ES-I3 (cell line): ENCODE results near the gene FXR2.

Source experiments
- H3K36me3 ChIP-seq: 2 replicates; pipeline ENCODE4 v1.6.1; 2013; ENCODE audit warnings: mild to moderate bottlenecking, low read length, control low read depth, moderate library complexity; ENCODE audit not compliant: insufficient read depth
- H3K4me1 ChIP-seq: 2 replicates; pipeline ENCODE4 v1.6.1; 2013; ENCODE audit warnings: mild to moderate bottlenecking, control low read depth, low read length; ENCODE audit not compliant: insufficient read depth
- H3K9ac ChIP-seq: 2 replicates; pipeline ENCODE4 v1.6.1; 2013; ENCODE audit warnings: low read depth, mild to moderate bottlenecking, low read length, moderate library complexity
- H3K9me3 ChIP-seq: 2 replicates; pipeline ENCODE4 v1.6.1; 2013; ENCODE audit warnings: mild to moderate bottlenecking, low read length, moderate library complexity; ENCODE audit not compliant: control insufficient read depth, insufficient read depth

Gene FXR2

GRCh38 chr17:7575959-7576358 lies 38.7 kb downstream of the FXR2 start:
- peaks cover 21% of the 10 kb centered on the region for H3K4me1 ChIP-seq
- H3K9ac ChIP-seq: no peak overlapping the region
- peaks cover 47% of the 10 kb centered on the region for H3K36me3 ChIP-seq

GRCh38 chr17:7575481-7575883 lies 39.2 kb downstream of the FXR2 start:
- Histone ChIP-seq H3K36me3 (peaks cover 50% of the 10 kb centered on the region), H3K4me1 (peaks cover 17% of the 10 kb centered on the region), H3K9me3 (no peaks in the 10 kb centered on the region), H3K9ac (no peak overlapping the region)

More at GRCh38 chr17:7575959-7576358, 38.7 kb downstream of the FXR2 start:
- H3K9me3 ChIP-seq: no peaks in the 10 kb centered on the region

- Histone ChIP-seq H3K36me3 (peaks cover 50% of the 10 kb centered on the region), H3K9me3 (no peaks in the 10 kb centered on the region), H3K4me1 (peaks cover 17% of the 10 kb centered on the region), H3K9ac (peak overlapping the region; percentile 93)
Observed at GRCh38 chr17:7574176-7574953, 40.3 kb downstream of the FXR2 start.

GRCh38 chr17:7573324-7574080 lies 41.2 kb downstream of the FXR2 start:
- peaks cover 11% of the 10 kb centered on the region for H3K4me1 ChIP-seq
- peaks cover 50% of the 10 kb centered on the region for H3K36me3 ChIP-seq
- no peaks in the 10 kb centered on the region for H3K9me3 ChIP-seq
- H3K9ac ChIP-seq: peak overlapping the region; percentile 93

GRCh38 chr17:7572588-7573323 lies 41.9 kb downstream of the FXR2 start:
- Histone ChIP-seq H3K4me1 (peaks cover 11% of the 10 kb centered on the region), H3K36me3 (peaks cover 47% of the 10 kb centered on the region), H3K9ac (peak overlapping the region; percentile 93), H3K9me3 (no peaks in the 10 kb centered on the region)

- H3K9me3 ChIP-seq: no peaks in the 10 kb centered on the region
- H3K9ac ChIP-seq: peak overlapping the region; percentile 57
- peaks cover 11% of the 10 kb centered on the region for H3K4me1 ChIP-seq
- peaks cover 42% of the 10 kb centered on the region for H3K36me3 ChIP-seq
Observed at GRCh38 chr17:7572338-7572587, 42.4 kb downstream of the FXR2 start.

- H3K9me3 ChIP-seq: no peaks in the 10 kb centered on the region
- peaks cover 11% of the 10 kb centered on the region for H3K4me1 ChIP-seq
- peaks cover 33% of the 10 kb centered on the region for H3K36me3 ChIP-seq
- no peak overlapping the region for H3K9ac ChIP-seq
Observed at GRCh38 chr17:7570351-7570750, 44.3 kb downstream of the FXR2 start.

GRCh38 chr17:7569571-7569970 lies 45.1 kb downstream of the FXR2 start:
- H3K9ac ChIP-seq: no peak overlapping the region
- H3K9me3 ChIP-seq: no peaks in the 10 kb centered on the region
- peaks cover 31% of the 10 kb centered on the region for H3K36me3 ChIP-seq
- peaks cover 7% of the 10 kb centered on the region for H3K4me1 ChIP-seq

GRCh38 chr17:7563115-7563869 lies 51.4 kb downstream of the FXR2 start:
- H3K9me3 ChIP-seq: no peaks in the 10 kb centered on the region
- H3K36me3 ChIP-seq: peaks cover 24% of the 10 kb centered on the region
- H3K9ac ChIP-seq: no peak overlapping the region

GRCh38 chr17:7562208-7562605 lies 52.5 kb downstream of the FXR2 start:
- Histone ChIP-seq H3K36me3 (peaks cover 24% of the 10 kb centered on the region), H3K9ac (peak overlapping the region; percentile 90), H3K9me3 (no peaks in the 10 kb centered on the region), H3K4me1 (peaks cover 17% of the 10 kb centered on the region)

More at GRCh38 chr17:7563115-7563869, 51.4 kb downstream of the FXR2 start:
- peaks cover 12% of the 10 kb centered on the region for H3K4me1 ChIP-seq

- Histone ChIP-seq H3K4me1 (peaks cover 17% of the 10 kb centered on the region), H3K9me3 (no peaks in the 10 kb centered on the region), H3K9ac (peak within 1 kb of the TSS; percentile 90), H3K36me3 (peaks cover 23% of the 10 kb centered on the region)
Observed at GRCh38 chr17:7561589-7562207, 53.0 kb downstream of the FXR2 start, which contains the start of gene SENP3. TSS of gene SENP3 (plus strand) at chr17:7561919. CDS start at chr17:7563077, 1,158 bp downstream.

- Histone ChIP-seq H3K4me1 (peaks cover 17% of the 10 kb centered on the region), H3K9ac (peak overlapping the region; percentile 90), H3K36me3 (peaks cover 19% of the 10 kb centered on the region), H3K9me3 (no peaks in the 10 kb centered on the region)
Observed at GRCh38 chr17:7561028-7561575, 53.6 kb downstream of the FXR2 start.

- Histone ChIP-seq H3K9ac (peak overlapping the region; percentile 90; the same call in 1 of the 2 replicates), H3K36me3 (peaks cover 14% of the 10 kb centered on the region), H3K9me3 (no peaks in the 10 kb centered on the region), H3K4me1 (peaks cover 17% of the 10 kb centered on the region)
Observed at GRCh38 chr17:7560172-7561027, 54.3 kb downstream of the FXR2 start.
